GM12874 (cell line): ENCODE data around the gene COL23A1.

Experiments used
- TF ChIP-seq, protein P1 (sequence below): IDR thresholded peaks from 2 replicates; pipeline ENCODE4 v1.5.1; 2011; ENCODE audit warnings: low read depth, mild to moderate bottlenecking, control low read depth, low read length, moderate library complexity; ENCODE audit not compliant: insufficient read depth

Gene COL23A1

DNA sequence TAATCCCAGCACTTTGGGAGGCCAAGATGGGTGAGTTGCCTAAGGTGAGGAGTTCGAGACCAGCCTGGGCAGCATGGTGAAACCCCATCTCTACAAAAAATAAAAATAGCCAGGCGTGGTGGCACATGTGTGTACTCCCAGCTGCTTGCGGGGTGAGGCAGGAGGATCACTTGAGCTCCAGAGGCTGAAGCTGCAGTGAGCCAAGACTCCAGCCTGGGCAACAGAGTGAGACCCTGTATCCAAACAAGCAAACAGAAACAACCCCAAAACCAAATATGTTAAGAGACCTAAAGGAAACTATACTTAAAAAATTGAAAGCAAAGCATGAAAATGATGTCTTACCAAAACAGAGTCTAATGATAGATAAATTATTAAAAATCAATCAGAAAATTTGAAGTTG lies 373.4 kb downstream of the COL23A1 start:
- TF ChIP-seq, protein P1, sequence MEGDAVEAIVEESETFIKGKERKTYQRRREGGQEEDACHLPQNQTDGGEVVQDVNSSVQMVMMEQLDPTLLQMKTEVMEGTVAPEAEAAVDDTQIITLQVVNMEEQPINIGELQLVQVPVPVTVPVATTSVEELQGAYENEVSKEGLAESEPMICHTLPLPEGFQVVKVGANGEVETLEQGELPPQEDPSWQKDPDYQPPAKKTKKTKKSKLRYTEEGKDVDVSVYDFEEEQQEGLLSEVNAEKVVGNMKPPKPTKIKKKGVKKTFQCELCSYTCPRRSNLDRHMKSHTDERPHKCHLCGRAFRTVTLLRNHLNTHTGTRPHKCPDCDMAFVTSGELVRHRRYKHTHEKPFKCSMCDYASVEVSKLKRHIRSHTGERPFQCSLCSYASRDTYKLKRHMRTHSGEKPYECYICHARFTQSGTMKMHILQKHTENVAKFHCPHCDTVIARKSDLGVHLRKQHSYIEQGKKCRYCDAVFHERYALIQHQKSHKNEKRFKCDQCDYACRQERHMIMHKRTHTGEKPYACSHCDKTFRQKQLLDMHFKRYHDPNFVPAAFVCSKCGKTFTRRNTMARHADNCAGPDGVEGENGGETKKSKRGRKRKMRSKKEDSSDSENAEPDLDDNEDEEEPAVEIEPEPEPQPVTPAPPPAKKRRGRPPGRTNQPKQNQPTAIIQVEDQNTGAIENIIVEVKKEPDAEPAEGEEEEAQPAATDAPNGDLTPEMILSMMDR: no peak

DNA sequence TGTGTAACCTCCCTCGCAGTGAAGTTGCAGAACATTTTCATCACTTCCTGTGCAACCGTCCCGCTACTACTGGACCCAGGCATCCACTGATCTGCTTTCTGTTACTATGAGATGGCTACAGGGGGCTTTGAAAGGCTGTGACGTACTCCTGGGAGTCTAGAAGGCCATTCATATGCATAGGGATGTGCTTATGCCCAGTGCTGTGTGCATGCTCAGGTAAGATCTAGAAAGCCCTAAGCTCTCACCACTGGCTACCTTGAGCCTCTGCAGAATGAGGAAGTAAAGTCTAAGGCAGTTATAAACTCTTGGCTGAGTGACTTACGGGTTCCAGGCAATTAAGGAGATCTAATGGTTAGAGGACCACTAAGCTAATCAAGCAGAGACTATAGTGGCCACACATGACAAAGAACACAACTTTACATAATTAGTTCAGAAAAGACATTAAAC lies 374.1 kb downstream of the COL23A1 start:
- TF ChIP-seq, protein P1: no peak

DNA sequence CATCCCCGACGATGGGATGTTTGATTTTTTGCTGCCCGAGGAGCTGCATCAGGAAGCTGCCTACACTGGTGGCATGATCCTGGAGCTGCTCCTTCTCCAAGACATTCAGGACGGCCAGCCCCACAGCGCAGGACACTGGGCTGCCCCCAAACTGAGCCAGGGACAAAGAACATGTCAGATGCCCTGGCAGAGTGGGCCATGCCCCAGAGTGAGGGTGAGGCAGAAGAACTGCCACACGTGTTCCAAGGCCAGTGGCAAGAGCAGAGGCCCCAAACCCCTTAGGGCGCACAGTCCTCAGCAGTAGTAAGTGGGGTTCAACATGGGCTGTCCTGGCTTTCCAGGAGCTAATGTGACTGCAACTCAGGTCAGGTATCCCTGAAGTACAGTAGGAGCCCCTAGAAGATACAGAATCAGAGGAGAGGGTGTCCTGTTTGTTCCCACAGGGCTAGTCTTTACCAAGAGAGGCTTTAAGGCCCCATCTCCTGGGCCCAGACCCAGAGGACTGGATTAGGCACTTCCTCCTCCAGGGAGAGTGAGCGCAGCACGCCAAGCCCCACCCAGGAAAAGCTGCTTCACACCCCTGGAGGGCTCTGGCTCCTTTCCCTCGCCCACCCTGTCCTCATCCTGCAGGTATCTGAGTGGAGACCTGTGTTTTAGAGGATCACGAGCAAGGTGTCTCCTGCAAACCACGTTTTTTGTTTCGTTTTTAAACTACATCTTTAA lies 374.8 kb downstream of the COL23A1 start:
- TF ChIP-seq, protein P1: no peak

DNA sequence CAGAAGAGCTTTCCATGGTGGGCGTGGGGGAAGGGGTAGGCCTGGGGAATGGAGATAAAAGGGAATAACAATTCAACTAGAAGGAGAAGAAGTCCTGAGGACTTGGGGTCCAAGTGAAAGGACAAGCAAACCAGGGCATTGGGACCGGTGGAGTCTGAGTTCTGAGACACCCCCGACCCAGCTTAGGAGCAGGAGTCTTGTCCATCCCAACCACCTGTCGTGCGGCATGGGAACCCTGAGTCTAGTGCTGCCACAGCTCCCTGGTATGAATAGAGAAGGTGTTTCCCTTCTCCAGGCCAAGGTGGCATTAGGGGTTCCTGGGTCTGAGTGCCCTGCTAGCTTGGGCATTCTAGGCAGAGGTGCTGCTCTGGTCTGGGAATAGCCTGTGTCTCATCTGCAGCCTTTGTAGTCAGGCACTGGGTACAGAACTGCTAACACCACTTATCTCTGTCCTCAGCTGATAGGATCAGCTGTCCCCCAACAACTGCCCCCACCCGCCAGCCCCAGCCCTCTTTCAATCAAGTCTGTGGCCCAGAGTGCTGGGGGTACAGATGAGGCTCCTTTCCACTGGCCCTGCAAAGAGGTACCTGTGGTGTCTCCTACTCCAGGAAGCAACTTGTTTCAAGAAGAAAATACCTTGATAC lies 375.9 kb downstream of the COL23A1 start:
- TF ChIP-seq, protein P1: no peak

DNA sequence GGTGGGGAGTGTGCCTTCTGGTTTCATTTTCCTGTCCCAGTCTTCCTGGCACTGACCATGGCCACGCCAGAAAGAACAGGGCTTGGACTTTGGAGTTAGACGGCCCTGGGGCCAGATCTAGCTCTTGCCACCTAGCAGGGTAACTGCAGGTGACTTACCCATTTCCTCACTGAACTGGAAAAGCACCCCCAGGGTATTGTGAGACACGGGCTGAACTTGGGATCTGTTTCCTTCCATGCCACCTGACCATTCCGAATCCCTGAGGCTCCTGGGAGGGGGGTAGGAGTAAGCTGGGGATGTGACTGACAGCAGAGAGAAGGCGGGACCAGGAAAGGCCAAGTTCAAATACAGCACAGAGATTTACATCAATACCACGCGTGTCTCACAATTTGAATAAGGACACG lies 376.4 kb downstream of the COL23A1 start:
- TF ChIP-seq, protein P1: no peak

DNA sequence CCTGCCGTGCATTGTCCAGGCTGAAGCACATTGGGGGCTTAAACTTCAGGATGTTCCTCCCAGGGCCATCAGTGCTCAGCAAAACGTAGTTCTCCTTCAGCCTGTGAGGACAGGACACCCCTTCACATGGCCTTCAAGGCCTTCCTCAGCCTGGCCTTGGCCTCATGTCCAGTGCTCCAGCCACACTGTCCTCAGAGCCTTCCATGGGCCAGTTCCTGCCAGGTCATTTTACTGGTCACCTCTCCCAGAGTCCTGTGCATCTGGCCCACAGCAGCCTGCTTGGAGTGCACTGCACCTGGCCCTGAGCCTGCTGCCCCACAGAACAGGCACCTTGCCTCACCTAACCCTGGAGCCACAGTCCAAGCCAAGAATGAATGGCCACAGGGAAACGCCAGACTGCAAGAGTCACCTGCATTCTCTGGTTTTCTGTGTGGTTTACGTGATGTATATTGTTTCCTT lies 377.2 kb downstream of the COL23A1 start:
- TF ChIP-seq, protein P1: no peak

DNA sequence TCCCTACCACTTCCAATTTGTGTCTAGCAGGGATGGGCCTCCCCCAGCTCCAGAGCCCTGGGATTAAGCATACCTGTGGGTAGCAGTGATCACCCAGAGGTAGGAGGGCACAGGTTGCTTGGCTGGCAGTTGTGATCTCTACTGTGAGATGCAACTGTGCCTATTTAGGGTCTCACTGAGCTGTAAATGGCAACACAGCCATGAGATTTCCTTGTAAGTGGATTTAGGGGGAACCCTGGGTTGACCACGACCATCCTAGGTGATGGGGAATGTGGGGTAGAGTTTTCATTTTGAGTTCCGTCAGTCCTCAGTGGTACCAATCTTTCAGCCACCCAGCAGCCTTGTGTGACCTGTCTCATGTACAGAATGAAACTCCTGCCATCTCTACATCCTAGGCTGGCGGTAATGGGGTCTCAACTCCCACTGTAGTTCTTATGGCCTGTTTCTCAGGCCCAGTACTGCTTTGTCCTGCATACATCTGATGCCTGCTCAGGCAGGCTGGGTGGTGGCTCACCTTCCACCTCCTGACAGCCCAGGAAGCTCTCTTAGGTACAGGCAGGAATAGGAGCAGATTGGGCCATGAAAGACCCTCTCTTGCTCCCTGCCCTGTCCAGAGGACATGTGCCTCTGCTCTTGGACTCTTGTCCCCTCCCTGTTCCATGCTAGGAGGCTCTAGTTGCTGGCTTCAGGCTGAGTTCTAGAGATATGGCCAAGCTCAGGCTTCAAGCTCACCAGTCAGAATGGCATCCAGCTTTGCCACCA lies 377.8 kb downstream of the COL23A1 start:
- TF ChIP-seq, protein P1: no peak
